ENCODE results near the gene ZNF207.
"Not testable (repeated sequence)": the region's sequence is repeated elsewhere in the genome, so short reads cannot be mapped to it uniquely, and the experiment has no call there.

Gene ZNF207

DNA sequence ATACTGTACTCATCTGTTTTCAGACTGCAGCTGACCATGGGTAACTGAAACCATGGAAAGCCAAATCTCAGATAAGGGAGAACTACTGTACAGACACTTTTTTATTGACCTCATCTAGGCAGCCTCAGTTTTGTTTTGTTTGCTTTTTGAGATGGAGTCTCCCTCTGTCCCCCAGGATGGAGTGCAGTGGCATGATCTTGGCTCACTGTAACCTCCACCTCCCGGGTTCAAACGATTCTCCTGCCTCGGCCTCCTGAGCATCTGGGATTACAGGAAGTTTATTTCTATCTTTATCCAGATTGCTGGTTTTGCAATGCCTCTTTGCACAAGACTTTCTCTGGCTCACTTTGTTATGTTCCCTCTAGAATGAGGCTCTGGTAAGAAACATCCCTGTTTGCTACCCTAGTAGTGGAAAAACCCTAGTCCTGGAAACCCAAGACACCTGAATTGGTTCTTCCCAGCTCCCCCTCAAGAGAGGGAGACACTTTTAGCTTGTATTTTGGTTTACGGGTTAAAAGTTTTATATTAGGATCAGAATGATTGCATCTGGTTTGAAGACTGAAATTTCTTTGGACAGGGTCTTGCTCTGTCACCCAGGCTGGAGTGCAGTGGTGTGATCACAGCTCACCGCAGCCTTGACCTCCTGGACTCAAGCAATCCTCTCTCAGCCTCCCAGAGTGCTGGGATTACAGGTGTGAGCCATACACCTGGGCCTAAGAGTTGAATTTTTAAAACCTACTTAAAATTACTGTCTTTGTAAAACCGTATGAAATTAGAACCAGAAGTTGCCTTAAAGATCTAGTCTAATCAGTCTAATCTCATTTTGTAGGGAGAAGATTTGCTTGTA, 38.9 kb downstream of the ZNF207 start:
- no peak for DNase-seq

DNA sequence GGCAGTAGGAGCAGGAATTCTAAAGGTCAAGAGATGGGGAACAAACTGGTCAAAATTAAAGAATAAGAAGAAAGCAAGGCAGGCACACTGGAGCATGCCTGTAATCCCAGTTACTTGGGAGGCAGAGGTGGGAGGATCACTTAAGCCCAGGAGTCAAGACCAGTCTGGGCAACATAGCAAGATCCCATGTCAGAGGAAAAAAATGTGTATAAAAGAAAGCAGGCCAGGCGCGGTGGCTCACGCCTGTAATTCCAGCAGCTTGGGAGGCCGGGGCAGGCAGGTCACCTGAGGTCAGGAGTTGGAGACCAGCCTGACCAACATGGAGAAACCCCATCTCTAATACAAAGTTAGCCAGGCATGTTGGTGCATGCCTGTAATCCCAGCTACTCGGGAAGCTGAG, 43.9 kb downstream of the ZNF207 start:
- DNase-seq, result no peak

DNA sequence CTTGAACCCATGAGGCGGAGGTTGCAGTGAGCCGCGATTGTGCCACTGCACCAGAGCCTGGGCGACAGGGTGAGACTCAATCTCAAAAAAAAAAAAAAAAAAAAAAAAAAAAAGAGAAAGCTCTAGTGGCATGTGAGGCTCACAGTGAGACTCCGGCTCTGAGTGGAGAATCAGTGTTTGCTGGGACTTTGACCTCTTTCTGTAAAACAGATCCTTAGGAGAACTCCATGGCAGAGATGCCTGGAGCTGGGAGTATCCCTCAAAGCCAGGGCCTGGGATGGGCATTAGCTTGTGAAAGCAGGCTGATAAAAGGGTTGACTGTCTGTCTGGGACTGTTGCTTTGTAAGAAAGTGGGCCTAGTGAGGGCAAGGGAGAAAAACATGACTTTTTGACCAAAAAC, 46.4 kb downstream of the ZNF207 start:
- DNase-seq, result no peak

DNA sequence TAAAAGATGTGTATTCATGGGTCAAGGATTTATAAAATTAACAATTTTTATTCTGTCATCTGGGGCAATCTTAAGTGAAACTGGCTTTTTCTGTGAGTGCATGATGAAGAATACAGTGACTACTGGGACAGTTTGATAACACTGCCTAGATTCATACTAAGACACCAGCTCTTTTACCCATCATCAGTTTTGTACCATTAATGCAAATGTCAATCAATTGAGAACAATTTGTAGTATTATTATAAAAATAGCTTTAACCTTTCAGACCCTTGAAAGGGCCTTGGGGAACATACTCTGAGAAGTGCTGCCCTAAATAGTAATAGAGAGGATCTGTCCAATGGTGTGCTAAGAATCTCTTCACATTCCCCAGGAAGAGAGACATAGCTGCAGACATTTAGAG, 49.0 kb downstream of the ZNF207 start:
- DNase-seq, result no peak

DNA sequence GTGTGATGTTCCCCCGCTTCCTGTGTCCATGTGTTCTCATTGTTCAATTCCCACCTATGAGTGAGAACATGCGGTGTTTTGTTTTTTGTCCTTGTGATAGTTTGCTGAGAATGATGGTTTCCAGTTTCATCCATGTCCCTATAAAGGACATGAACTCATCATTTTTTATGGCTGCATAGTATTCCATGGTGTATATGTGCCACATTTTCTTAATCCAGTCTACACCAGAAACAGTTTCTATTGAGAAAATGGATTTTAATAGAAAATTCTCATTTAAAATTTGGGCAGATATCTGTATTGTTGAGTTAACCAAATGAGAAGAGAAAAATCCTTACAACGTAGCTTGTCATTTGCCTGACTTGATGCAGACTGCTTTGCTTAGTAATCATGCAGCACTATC, 60.1 kb downstream of the ZNF207 start:
- not testable (repeated sequence) for DNase-seq

DNA sequence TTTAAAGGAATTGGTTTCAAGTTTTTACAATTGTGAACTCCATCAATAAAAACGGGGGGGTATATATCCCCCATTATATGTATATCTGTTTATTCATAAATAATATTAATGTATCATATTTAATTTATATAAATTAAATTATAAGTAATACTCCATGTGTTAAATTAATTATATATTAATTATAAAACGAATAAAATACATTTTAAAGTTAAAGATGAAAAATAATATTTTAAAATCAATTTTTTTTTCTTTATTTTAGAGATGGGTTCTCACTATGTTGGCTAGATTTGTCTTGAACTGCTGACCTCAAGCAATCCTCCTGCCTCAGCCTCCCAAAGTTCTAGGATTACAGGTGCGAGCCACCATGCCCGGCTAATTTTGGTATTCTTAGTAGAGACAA, 76.9 kb downstream of the ZNF207 start:
- DNase-seq, result no peak

DNA sequence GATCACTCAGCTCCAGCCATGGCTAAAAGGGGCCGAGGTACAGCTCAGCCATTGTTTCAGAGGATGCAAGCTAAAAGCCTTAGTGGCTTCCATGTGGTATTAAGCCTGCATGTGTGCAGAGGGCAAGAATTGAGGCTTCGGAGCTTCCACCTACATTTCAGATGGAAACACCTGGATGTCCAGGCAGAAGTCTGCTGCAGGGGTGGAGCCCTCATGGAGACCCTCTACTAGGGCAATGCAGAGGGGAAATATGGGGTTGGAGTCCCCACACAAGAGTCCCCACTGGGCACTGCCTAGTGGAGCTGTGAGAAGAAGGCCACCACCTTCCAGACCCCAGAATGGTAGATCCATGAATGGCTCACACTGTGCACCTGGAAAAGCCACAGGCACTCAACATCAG, 79.6 kb downstream of the ZNF207 start:
- DNase-seq, result no peak

All from NCI-H1092 (cell line).